Right ventricle myocardium inferior (tissue), 1 donor: ENCODE measurements around the gene SRSF12. TPM values are rescaled to one million over a fixed set of nuclear protein-coding genes. Genes with fewer than 3 reads are reported as not detected.

Source experiments
- ATAC-seq: fragments of 200-7000 bp; cut with Tn5 transposase; one replicate; pipeline ENCODE4 v1.9.1; 2020; ENCODE audit warnings: mild to moderate bottlenecking, moderate library complexity
- DNase-seq: peaks from one replicate; pipeline ENCODE4 v3.0.0; 2021; ENCODE audit errors: missing footprints
- intact Hi-C: fragments of 100-400 bp; cut with DNase I; formaldehyde crosslinking; loops from one replicate; pipeline ENCODE4 v1.11.0; 2022
- total RNA-seq: library from RNA; stranded (reverse); fragmentation: NEBNext Ultra II Directional; extraction: Animal tissue kit (Norgen Biotek cat#: 25700); gene quantifications from one replicate; pipeline ENCODE4 v1.2.1, GENCODE V29; 2021
- donor health status: DM: no; HTN: yes; CAD: no; lungs with severe emphysema.

The SRSF12 gene
- total RNA-seq, 1 donor from 2014 or later = 0.24 TPM

- DNase-seq (no peak), ATAC-seq (no peak)
- intact Hi-C loops = no loop called here
Measured at GRCh38 chr6:89050697-89051096, 67.2 kb downstream of the SRSF12 start.

GRCh38 chr6:89050155-89050554, 67.7 kb downstream of the SRSF12 start:
- intact Hi-C loops = no loop called here
- DNase-seq (no peak), ATAC-seq (peak; percentile 90)

- DNase-seq (no peak), ATAC-seq (peak; percentile 43)
- intact Hi-C loops = no loop called here
Measured at GRCh38 chr6:89048985-89049384, 68.9 kb downstream of the SRSF12 start.

- ATAC-seq = no peak
- intact Hi-C loops = no loop called here
- DNase-seq = no peak
Measured at GRCh38 chr6:89048288-89048923, 69.5 kb downstream of the SRSF12 start.

GRCh38 chr6:89047473-89047872, 70.4 kb downstream of the SRSF12 start:
- ATAC-seq = no peak
- no peak for DNase-seq

More at GRCh38 chr6:89047473-89047872, 70.4 kb downstream of the SRSF12 start:
- intact Hi-C loops = no loop called here

Other genes with a start within 250 kb of the SRSF12 start
- 7.0 TPM for gene RNGTT, start 154.5 kb downstream of the SRSF12 start, total RNA-seq
- 139 TPM for gene PNRC1, start 37.3 kb downstream of the SRSF12 start, total RNA-seq
- 13.3 TPM for gene PM20D2, start 28.0 kb upstream of the SRSF12 start, total RNA-seq
- gene GABRR1, start 99.3 kb upstream of the SRSF12 start, total RNA-seq = not detected
- 0.35 TPM for gene GABRR2, start 197.2 kb upstream of the SRSF12 start, total RNA-seq
- 15.0 TPM for gene UBE2J1, start 234.7 kb upstream of the SRSF12 start, total RNA-seq